Measurements from ENCODE around the gene PRR3.

PRR3 gene

GRCh38 chr6:30537931-30538330 lies 19.2 kb upstream of the PRR3 start:
- no peak for DNase-seq

DNA sequence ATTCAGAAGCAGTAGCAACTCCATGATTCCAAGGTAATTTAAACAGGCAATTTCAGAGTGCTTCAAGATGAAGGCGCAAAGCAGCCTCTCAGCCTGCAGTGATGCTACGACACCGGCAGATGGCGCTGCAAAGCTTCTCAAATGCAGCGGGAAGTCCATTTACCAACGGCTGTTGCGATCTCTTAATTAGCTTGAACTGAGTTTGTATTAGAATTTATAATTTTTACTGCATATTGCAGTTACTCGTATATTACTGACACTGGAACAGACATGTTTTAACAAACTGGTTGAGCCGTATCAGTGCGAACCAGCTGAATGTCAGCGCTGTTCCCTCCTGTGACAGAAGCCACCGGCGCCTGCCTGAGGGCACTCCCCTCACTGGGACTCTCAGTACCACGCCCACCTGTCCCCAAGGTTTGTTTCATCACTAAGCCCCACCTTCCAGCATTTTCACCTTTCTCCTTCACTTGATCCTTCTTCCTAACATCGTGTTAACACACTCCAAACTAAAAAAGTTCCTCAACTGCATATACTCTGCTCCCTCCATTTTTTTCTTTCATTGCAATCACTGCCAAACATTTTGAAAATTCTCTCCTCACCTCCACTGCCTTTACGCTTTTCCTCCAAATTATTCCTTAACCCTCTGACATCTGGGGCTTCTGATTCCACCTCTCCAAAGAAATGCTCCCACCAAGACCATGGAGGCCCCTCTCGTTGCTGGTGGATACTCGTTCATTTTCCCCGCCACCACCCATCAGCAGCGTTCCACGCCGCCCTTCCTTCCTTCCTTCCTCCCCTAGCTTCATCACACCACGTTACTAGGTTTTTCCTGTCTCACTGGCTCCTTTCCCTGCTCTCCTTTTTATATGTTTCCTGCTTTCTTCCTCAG lies 15.3 kb upstream of the PRR3 start:
- peak; percentile 82 to 88 for DNase-seq

DNA sequence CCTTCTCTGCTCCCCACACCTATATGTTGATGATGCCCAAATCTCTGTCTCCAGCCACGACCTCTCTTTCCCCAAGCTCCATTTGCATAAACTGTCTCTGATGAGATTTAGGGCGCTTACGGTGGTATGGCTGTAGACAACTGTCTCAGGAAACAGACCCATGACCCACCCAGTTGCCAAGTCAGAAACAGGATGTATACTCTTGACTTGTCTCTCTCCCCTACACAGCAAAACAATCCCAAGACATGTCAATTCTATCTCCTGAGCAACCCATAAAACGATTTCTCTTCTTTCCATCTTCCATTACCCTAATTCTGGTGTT lies 14.7 kb upstream of the PRR3 start:
- peak; percentile 41 to 62 for DNase-seq

DNA sequence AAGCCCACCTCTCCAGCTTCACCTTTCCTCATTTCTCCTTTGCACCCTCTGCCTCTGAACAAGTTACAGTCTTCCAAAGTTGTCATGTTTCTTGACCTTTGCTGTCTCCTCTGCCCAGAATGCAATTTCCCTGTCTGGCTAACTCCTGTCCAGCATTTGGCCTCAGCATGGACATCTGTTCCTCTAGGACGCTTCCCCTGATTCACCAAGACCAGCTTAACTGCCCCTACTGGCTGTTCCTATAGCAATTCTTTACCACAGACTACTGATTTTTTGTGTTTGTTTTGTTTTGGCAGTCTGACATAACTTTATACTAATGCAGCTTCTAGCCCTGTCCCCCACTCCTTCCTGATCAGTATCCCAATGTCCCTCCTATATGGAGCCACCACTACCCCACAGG lies 14.2 kb upstream of the PRR3 start:
- no peak for DNase-seq

- DNase-seq, result peak in 1 of 2 donors; percentile 54
These were observed 13.3 kb upstream of the PRR3 start for GRCh38 chr6:30543821-30544220.

DNA sequence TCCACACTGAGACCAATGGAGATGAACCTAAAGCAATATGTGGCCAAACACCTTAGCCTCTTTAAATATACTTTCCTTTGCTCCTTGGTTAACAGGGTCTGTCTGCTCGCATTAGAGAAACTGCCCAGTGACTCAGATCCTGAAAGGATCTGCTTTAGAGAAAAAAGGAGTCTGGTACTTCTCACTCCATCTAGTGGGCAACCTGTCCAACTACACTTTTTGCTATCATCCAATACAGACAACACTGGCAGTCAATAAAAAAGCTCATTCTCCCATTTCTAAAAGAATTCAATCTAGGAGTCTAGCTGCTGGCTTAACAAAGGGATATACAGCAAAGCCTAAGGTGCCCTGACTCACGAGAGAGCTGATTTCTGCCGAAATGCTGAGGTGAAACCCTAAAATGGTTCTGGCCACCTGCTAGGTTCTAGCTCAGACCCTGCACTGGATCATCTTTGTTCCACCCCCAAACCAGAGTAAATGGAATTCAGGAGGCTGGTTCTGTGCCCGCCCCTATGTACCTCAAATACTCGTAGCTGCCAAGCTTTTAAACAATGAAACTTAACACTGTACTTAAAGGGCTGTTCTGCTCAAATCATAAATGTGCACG lies 12.3 kb upstream of the PRR3 start:
- DNase-seq, result peak; percentile 35 to 71

DNA sequence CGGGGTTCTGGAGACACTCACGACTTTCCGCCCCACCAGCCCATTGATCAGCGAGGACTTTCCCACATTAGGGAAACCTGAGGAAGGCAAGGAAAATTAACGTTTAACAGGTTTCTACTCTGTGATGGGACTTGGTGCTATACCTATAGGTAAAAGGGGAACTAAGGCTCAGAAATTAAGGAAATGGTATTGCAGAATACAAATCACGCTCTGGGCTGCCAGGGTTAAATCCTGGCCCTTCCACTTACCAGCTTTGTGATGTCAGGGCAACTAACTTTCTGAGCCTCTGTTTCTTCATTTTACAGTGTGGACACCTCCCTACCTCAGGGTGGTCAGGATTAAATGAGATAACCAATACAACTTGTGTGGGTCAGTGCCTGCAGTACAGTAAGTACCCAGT lies 9.6 kb upstream of the PRR3 start:
- no peak for DNase-seq

- no peak for DNase-seq
These were observed 8.7 kb upstream of the PRR3 start for GRCh38 chr6:30548375-30548774.

- no peak for DNase-seq
These were observed 2.7 kb upstream of the PRR3 start for GRCh38 chr6:30554404-30554803.

- peak in 1 of 2 donors; percentile 15 for DNase-seq
These were observed 1.9 kb upstream of the PRR3 start for GRCh38 chr6:30554962-30555815.

DNA sequence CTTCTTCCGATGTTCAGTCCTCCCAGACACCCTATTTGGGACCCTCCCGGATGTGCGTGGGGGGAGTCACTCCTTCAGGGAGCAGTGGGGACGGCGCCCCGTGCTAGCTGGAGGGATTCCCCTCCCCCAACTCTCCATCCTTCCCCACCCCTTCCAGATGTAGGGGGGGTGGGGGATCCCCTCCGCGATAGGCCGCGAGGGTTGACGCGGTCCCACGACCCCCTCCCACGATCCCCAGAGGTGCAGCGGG lies 1.4 kb upstream of the PRR3 start:
- no peak for DNase-seq

GRCh38 chr6:30556066-30556905 lies 809 bp upstream of the PRR3 start, which contains the start of gene GNL1:
Gene GNL1, minus strand, starts transcription at chr6:30556489. Its CDS starts 286 bp downstream, at chr6:30556203.
- peak; percentile 97 to 99 for DNase-seq

GRCh38 chr6:30557683-30557981 lies 537 bp downstream of the PRR3 start:
- peak in 1 of 2 donors; percentile 67 for DNase-seq

- DNase-seq, result no peak
These were observed 3.8 kb downstream of the PRR3 start for GRCh38 chr6:30560930-30561329.

GRCh38 chr6:30562470-30563425 lies 5.7 kb downstream of the PRR3 start:
- no peak for DNase-seq

DNA sequence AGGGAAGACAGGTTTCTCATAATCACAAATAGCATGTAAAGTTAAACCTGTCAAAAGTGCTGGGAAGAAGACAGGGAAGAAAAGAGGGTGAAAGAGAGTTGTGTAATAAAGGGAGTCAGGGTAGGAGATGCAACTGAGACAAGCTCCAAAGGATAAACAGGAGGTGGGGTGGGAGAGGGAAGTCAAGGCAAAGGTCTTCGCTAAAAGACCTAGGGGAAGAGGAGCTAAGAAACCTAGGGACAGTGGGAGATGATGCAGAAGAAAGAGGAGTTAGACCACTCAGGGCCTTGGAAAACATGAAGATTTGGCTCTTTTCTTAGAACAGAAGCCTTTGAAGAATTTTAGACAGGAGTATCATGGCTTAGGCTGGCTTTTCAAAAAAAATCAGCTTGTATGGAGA lies 7.0 kb downstream of the PRR3 start:
- no peak for DNase-seq

GRCh38 chr6:30565772-30566171 lies 8.7 kb downstream of the PRR3 start:
- no peak for DNase-seq

DNA sequence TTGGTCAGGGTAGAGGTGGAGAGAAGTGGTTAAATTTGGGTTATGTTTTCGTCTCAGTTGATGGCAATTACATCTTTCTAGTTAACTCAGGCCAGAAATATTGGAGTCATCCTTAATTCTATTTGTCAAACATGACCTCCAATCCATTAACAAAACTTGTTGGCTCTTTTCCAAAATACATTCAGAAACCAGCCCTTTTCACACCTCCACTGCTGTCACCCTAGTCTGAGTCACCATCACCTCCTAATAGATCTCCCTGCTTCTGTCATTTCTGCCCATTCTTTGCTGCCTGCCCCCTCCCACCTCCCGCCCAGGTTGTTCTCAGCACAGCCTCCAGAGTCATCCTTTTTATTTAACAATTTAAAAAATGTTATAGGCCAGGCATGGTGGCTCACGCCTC lies 11.2 kb downstream of the PRR3 start:
- DNase-seq, result peak; percentile 12 to 55

- no peak for DNase-seq
These were observed 13.2 kb downstream of the PRR3 start for GRCh38 chr6:30570263-30570662.

GRCh38 chr6:30570740-30571074 lies 13.6 kb downstream of the PRR3 start:
- DNase-seq, result no peak

DNA sequence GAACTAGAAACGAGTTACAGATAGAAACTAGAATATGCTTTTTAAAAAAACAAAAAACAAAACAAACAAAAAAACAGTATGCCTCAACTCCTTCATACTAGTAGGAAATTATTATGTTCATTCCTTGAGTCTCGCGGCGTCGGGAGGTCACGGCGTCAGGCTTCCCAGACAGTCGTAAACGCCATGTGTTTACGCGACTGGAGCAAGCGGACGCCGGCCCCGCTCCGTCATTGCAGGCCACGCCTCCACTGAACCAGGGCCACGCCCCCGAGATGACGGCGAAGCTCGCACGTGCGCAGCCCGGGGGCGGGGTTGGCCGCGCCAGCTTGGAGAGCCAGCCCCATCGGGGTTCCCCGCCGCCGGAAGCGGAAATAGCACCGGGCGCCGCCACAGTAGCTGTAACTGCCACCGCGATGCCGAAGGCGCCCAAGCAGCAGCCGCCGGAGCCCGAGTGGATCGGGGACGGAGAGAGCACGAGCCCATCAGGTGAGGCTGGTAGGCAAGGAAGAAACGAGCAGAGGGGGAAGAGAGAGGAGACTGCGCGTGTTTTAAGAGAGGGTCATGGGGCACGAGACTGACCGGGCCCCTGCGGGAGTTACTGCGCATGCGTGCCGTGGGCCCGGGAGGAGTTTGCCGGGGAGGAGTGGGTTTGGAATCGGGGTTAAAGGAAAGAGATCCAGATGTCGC lies 14.1 kb downstream of the PRR3 start, which contains the start of gene ABCF1:
Gene ABCF1, plus strand, starts transcription at position 368 of the 687 bp plus-strand sequence. Its CDS starts 46 bp downstream, at position 414.
- peak; percentile 98 to 99 for DNase-seq
